PC-3 (cell line): ENCODE data around the gene CA7.

Source experiments
- CTCF ChIP-seq: fragments of 300-600 bp; sonication (generic); conservative IDR thresholded peaks from 2 replicates; pipeline ENCODE4 v1.5.1; 2017; ENCODE audit warnings: antibody characterized with exemption, low read depth, mild to moderate bottlenecking, low read length
- EZH2 ChIP-seq: fragments of 300-600 bp; sonication (generic); IDR thresholded peaks from one replicate; pipeline ENCODE4 v1.6.1; 2017; ENCODE audit warnings: antibody characterized with exemption, mild to moderate bottlenecking, low read length; ENCODE audit not compliant: unreplicated experiment
- EZH2phosphoT487 ChIP-seq: fragments of 300-600 bp; sonication (generic); IDR thresholded peaks from 2 replicates; pipeline ENCODE4 v1.6.1; 2018; ENCODE audit warnings: mild to moderate bottlenecking, antibody characterized with exemption, low read length, borderline replicate concordance

GRCh38 chr16:66832190-66832589, 12.0 kb upstream of the CA7 start:
- TF ChIP-seq CTCF (no peak), EZH2phosphoT487 (no peak), EZH2 (no peak)
